ENCODE data around the gene CMIP.

CMIP gene

GRCh38 chr16:81595629-81596292 lies 151.2 kb downstream of the CMIP start:
- no peak overlapping the region for H3K4me3 ChIP-seq (ENCODE audit: low read depth, low read length)

- no peak overlapping the region for H3K4me3 ChIP-seq (ENCODE audit: low read depth, low read length)
Observed at GRCh38 chr16:81597079-81597658, 152.6 kb downstream of the CMIP start.

- H3K4me3 ChIP-seq (ENCODE audit: low read depth, low read length) = no peak overlapping the region
Observed at GRCh38 chr16:81598083-81598482, 153.5 kb downstream of the CMIP start.

GRCh38 chr16:81599034-81599744 lies 154.6 kb downstream of the CMIP start:
- no peak overlapping the region for H3K4me3 ChIP-seq (ENCODE audit: low read depth, low read length)

- H3K4me3 ChIP-seq (ENCODE audit: low read depth, low read length) = no peak overlapping the region
Observed at GRCh38 chr16:81600275-81600674, 155.7 kb downstream of the CMIP start.

GRCh38 chr16:81601008-81601428 lies 156.4 kb downstream of the CMIP start:
- H3K4me3 ChIP-seq (ENCODE audit: low read depth, low read length) = no peak overlapping the region

GRCh38 chr16:81601601-81602255 lies 157.1 kb downstream of the CMIP start:
- H3K4me3 ChIP-seq (ENCODE audit: low read depth, low read length) = no peak overlapping the region

- no peak overlapping the region for H3K4me3 ChIP-seq (ENCODE audit: low read depth, low read length)
Observed at GRCh38 chr16:81602256-81602776, 157.7 kb downstream of the CMIP start.

GRCh38 chr16:81602792-81603191 lies 158.2 kb downstream of the CMIP start:
- H3K4me3 ChIP-seq (ENCODE audit: low read depth, low read length) = no peak overlapping the region

- no peak overlapping the region for H3K4me3 ChIP-seq (ENCODE audit: low read depth, low read length)
Observed at GRCh38 chr16:81604960-81605383, 160.4 kb downstream of the CMIP start.

GRCh38 chr16:81606039-81606438 lies 161.4 kb downstream of the CMIP start:
- H3K4me3 ChIP-seq (ENCODE audit: low read depth, low read length) = no peak overlapping the region

- no peak overlapping the region for H3K4me3 ChIP-seq (ENCODE audit: low read depth, low read length)
Observed at GRCh38 chr16:81607006-81607405, 162.4 kb downstream of the CMIP start.

GRCh38 chr16:81607805-81608522 lies 163.4 kb downstream of the CMIP start:
- H3K4me3 ChIP-seq (ENCODE audit: low read depth, low read length) = no peak overlapping the region

- H3K4me3 ChIP-seq (ENCODE audit: low read depth, low read length) = no peak overlapping the region
Observed at GRCh38 chr16:81608523-81609209, 164.1 kb downstream of the CMIP start.

GRCh38 chr16:81609323-81609892 lies 164.8 kb downstream of the CMIP start:
- H3K4me3 ChIP-seq (ENCODE audit: low read depth, low read length) = no peak overlapping the region

- no peak overlapping the region for H3K4me3 ChIP-seq (ENCODE audit: low read depth, low read length)
Observed at GRCh38 chr16:81610144-81610842, 165.7 kb downstream of the CMIP start.

GRCh38 chr16:81610936-81611335 lies 166.3 kb downstream of the CMIP start:
- no peak overlapping the region for H3K4me3 ChIP-seq (ENCODE audit: low read depth, low read length)

- H3K4me3 ChIP-seq (ENCODE audit: low read depth, low read length) = no peak overlapping the region
Observed at GRCh38 chr16:81611721-81612120, 167.1 kb downstream of the CMIP start.

Data from iPS-11a (cell line).